Nephron (organoid): ENCODE measurements around the gene LYRM7.
A peak's percentile ranks its signal among the peaks of the same experiment; 100 is the strongest.
"Not testable (repeated sequence)": the region's sequence is repeated elsewhere in the genome, so short reads cannot be mapped to it uniquely, and the experiment has no call there.

Source experiments
- H3K27ac Mint-ChIP-seq, 3 experiments: 2 replicates each; pipeline ENCODE4 v1.8.0; 2020; ENCODE audit warnings: mixed read lengths in 3 of 3, mild to moderate bottlenecking in 2 of 3, moderate library complexity in 1 of 3
- H3K27me3 Mint-ChIP-seq: 2 replicates; pipeline ENCODE4 v1.8.0; 2021; ENCODE audit warnings: low read depth, mild to moderate bottlenecking, moderate library complexity, mixed read lengths
- H3K36me3 Mint-ChIP-seq: 2 replicates; pipeline ENCODE4 v1.8.0; 2020; ENCODE audit warnings: low read depth, mixed read lengths
- H3K4me1 Mint-ChIP-seq: 2 replicates; pipeline ENCODE4 v1.8.0; 2020; ENCODE audit warnings: mixed read lengths
- H3K4me3 Mint-ChIP-seq, 3 experiments: 2 replicates each; pipeline ENCODE4 v1.8.0; 2020; ENCODE audit warnings: mild to moderate bottlenecking in 3 of 3, mixed read lengths in 3 of 3, moderate library complexity in 2 of 3
- H3K9me3 Mint-ChIP-seq: 2 replicates; pipeline ENCODE4 v1.8.0; 2020; ENCODE audit warnings: mixed read lengths
- TF ChIP-seq, protein P1 (sequence below), 3 experiments: fragments of 200-600 bp; sonication (generic); IDR thresholded peaks; one replicate each; pipeline ENCODE4 v1.5.0; 2021; ENCODE audit warnings: antibody characterized with exemption in 3 of 3; ENCODE audit not compliant: unreplicated experiment in 3 of 3

The LYRM7 gene

DNA sequence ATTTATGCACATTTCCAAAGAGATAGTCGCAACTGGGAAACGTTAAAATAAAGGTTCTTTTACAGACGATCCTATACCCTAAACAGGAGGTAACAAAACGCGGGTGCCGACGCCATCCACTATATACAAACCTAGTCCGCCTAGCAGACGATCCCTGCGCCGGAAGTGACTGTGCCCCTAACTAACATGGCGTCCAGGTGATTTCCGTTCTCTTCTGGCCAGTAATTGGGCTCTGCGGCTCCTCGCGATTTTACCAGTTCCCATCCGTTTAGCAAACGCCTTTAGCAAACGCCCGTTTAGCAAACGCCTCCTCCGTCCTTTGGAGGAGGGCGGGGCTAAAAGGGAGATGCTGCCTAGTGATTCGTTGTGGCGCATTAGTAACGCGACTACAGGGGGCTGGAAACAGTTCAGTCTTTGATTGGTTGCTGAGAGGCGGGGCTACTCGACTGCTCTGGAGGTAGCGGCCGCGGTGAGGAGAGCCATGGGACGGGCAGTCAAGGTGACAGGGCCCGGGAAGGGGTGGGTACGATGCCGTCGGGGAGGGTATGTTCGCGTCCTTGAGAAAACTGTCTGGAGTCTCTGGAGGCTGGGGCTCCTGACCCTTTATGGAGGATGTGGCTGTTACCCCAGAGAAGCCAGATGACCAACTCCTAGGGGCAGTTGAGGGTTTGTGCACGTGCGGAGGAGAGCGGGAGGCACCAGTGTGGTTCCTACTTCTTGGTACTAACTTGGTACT lies at the start of gene LYRM7:
LYRM7 (plus strand) TSS at position 405 of the 736 bp plus-strand sequence; CDS start at position 482, 77 bp downstream.
- peak within 1 kb of the TSS; percentile 64 to 93 (median 79) for H3K27ac Mint-ChIP-seq
- TF ChIP-seq, protein P1, sequence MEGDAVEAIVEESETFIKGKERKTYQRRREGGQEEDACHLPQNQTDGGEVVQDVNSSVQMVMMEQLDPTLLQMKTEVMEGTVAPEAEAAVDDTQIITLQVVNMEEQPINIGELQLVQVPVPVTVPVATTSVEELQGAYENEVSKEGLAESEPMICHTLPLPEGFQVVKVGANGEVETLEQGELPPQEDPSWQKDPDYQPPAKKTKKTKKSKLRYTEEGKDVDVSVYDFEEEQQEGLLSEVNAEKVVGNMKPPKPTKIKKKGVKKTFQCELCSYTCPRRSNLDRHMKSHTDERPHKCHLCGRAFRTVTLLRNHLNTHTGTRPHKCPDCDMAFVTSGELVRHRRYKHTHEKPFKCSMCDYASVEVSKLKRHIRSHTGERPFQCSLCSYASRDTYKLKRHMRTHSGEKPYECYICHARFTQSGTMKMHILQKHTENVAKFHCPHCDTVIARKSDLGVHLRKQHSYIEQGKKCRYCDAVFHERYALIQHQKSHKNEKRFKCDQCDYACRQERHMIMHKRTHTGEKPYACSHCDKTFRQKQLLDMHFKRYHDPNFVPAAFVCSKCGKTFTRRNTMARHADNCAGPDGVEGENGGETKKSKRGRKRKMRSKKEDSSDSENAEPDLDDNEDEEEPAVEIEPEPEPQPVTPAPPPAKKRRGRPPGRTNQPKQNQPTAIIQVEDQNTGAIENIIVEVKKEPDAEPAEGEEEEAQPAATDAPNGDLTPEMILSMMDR (IDR thresholded peaks at IDR 0.05; ENCODE audit: unreplicated experiment in 3 of 3) = no peak

DNA sequence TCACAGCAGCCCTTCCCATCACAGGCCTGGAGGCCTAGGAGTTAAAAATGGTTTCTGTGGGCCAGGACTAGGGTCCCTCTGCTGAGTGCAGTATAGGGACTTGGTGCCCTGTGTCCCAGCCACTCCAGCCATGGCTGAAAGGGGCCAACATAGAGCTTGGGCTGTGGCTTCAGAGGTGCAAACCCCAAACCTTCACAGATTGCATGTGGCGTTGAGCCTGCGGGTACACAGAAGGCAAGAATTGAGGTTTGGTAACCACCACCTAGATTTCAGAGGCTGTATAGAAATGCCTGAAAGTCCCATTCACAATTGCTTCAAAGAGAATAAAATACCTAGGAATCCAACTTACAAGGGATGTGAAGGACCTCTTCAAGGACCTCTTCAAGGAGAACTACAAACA lies 43.5 kb upstream of the LYRM7 start:
- not testable (repeated sequence) for H3K36me3 Mint-ChIP-seq, H3K27ac Mint-ChIP-seq, H3K27me3 Mint-ChIP-seq, H3K4me3 Mint-ChIP-seq, H3K4me1 Mint-ChIP-seq
- peaks cover 33% of the 10 kb centered on the region for H3K9me3 Mint-ChIP-seq

More for the DNA sequence above, at the start of gene LYRM7:
- Mint-ChIP-seq H3K4me3 (peak within 1 kb of the TSS; percentile 92 to 98 (median 93)), H3K27me3 (no peaks in the 10 kb centered on the region), H3K36me3 (no peaks in the 10 kb centered on the region), H3K9me3 (no peaks in the 10 kb centered on the region), H3K4me1 (peaks cover 28% of the 10 kb centered on the region)

DNA sequence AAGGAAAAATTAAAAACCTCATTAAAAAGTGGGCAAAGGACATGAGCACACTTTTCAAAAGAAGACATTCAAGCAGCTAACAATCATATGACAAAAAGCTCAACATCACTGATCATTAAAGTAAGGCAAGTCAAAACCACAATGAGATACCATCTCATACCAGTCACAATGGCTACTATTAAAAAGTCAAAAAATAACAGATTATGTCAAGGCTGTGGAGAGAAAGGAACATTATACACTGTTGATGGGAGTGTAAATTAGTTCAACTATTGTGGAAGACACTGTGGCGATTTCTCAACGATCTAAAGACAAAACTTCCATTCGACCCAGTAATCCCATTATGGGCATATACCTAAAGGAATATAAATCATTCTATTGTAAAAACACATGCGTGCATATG lies 41.4 kb upstream of the LYRM7 start:
- TF ChIP-seq, protein P1 (IDR thresholded peaks at IDR 0.05; ENCODE audit: unreplicated experiment in 3 of 3) = no peak
- H3K4me3 Mint-ChIP-seq = no peak overlapping the region
- H3K27me3 Mint-ChIP-seq = no peaks in the 10 kb centered on the region
- H3K4me1 Mint-ChIP-seq = no peaks in the 10 kb centered on the region
- no peaks in the 10 kb centered on the region for H3K36me3 Mint-ChIP-seq
- peaks cover 30% of the 10 kb centered on the region for H3K9me3 Mint-ChIP-seq
- H3K27ac Mint-ChIP-seq = no peak overlapping the region

DNA sequence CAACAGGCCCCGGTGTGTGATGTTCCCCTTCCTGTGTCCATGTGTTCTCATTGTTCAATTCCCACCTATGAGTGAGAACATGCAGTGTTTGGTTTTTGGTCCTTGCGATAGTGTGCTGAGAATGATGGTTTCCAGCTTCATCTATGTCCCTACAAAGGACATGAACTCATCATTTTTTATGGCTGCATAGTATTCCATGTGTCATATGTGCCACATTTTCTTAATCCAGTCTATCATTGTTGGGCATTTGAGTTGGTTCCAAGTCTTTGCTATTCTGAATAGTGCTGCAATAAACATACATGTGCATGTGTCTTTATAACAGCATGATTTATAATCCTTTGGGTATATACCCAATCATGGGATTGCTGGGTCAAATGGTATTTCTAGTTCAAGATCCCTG lies 37.7 kb upstream of the LYRM7 start:
- not testable (repeated sequence) for H3K36me3 Mint-ChIP-seq, H3K4me3 Mint-ChIP-seq, H3K27ac Mint-ChIP-seq, H3K27me3 Mint-ChIP-seq, H3K4me1 Mint-ChIP-seq
- H3K9me3 Mint-ChIP-seq = peaks cover 15% of the 10 kb centered on the region

DNA sequence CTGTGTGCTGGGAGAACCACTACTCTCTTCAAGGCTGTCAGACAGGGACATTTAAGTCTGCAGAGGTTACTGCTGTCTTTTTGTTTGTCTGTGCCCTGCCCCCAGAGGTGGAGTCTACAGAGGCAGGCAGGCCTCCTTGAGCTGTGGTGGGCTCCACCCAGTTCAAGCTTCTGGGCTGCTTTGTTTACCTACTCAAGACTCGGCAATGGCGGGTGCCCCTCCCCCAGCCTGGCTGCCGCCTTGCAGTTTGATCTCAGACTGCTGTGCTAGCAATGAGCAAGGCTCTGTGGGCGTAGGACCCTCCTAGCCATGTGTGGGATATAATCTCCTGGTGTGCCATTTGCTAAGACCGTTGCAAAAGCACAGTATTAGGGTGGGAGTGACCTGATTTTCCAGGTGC lies 32.3 kb upstream of the LYRM7 start:
- not testable (repeated sequence) for H3K4me1 Mint-ChIP-seq, H3K4me3 Mint-ChIP-seq, H3K27ac Mint-ChIP-seq, H3K36me3 Mint-ChIP-seq, H3K27me3 Mint-ChIP-seq
- peaks cover 20% of the 10 kb centered on the region for H3K9me3 Mint-ChIP-seq

DNA sequence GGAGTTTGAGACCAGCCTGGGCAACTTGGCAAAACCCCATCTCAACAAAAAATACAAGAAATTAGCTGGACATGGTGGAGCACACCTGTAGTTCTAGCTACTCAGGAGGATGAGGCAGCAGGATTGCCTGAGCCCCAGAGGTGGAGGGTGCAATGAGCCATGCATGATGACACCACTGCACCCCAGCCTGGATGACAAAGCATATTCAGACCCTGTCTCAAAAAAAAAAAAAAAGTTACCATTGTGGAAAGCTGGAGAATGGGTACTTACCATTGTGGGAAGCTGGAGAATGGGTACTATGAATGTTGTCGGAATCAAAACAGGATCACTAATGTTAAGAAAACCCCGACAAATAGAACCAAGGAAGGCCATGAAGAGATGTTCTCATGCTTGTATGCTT lies 31.4 kb upstream of the LYRM7 start:
- H3K36me3 Mint-ChIP-seq = peaks cover 4% of the 10 kb centered on the region
- H3K27me3 Mint-ChIP-seq = no peaks in the 10 kb centered on the region
- TF ChIP-seq, protein P1 (IDR thresholded peaks at IDR 0.05; ENCODE audit: unreplicated experiment in 3 of 3) = no peak
- no peak overlapping the region for H3K27ac Mint-ChIP-seq
- H3K4me1 Mint-ChIP-seq = no peaks in the 10 kb centered on the region
- H3K4me3 Mint-ChIP-seq = no peak overlapping the region
- peaks cover 20% of the 10 kb centered on the region for H3K9me3 Mint-ChIP-seq

DNA sequence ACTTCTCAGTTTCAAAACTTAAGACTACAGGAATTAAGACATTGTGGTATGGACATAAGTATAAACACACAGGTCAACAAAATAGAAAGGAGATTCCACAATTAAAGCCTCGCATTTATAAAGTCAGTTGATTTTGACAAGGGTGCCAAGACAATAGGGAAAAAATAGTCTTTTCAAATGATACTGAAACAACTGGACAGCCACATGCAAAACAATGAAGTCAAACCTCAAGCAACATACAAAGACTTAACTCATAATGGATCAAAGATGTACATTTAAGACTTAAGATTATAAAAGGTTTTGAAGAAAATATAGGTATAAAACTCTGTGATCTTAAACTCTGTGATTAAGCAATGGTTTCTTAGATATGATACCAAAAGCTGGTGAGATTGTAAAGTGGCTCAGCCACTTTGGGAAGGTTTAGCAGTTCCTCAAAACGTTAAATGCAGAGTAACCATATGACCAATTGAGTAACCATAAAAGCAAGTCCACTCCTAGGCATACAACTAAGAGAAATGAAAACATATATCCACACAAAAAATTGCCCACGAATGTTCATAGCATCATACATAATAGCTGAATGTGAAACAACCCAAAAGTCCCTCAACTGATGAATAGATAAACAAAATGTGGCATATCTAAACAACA lies 27.6 kb upstream of the LYRM7 start:
- Mint-ChIP-seq H3K4me3 (no peak overlapping the region), H3K36me3 (peaks cover 4% of the 10 kb centered on the region), H3K9me3 (peaks cover 8% of the 10 kb centered on the region), H3K4me1 (no peaks in the 10 kb centered on the region), H3K27ac (no peak overlapping the region), H3K27me3 (no peaks in the 10 kb centered on the region)
- TF ChIP-seq, protein P1 (IDR thresholded peaks at IDR 0.05; ENCODE audit: unreplicated experiment in 3 of 3) = no peak
